Fibroblast of villous mesenchyme (primary cell): ENCODE measurements around the gene PRR15L. TPM values are rescaled to one million over a fixed set of nuclear protein-coding genes. Genes with fewer than 3 reads are reported as not detected.
"Not testable (repeated sequence)": the region's sequence is repeated elsewhere in the genome, so short reads cannot be mapped to it uniquely, and the experiment has no call there.

Source experiments
- DNase-seq: peaks from one replicate; pipeline ENCODE4 v3.0.0-alpha.2; 2010; ENCODE audit warnings: low read depth
- H3K4me3 ChIP-seq: 2 replicates; pipeline ENCODE4 v1.5.1; 2011; ENCODE audit warnings: low read depth, mild to moderate bottlenecking, low read length
- CTCF ChIP-seq: IDR thresholded peaks from 2 replicates; pipeline ENCODE4 v1.5.1; 2012; ENCODE audit warnings: low read depth, mild to moderate bottlenecking, low read length; ENCODE audit not compliant: insufficient read depth
- total RNA-seq: library from RNA; depleted of rRNA; stranded (reverse); fragments of >200 nt; gene quantifications from 2 replicates; pipeline ENCODE4 v1.2.3, GENCODE V29; 2012

Gene PRR15L
- not detected in 2 replicates for total RNA-seq

GRCh38 chr17:47957591-47958490, at the start of gene PRR15L:
Gene PRR15L, minus strand, starts transcription at chr17:47957883. Its CDS starts 4,649 bp downstream, at chr17:47953234.
- TF ChIP-seq CTCF: no peak
- DNase-seq: no peak
- H3K4me3 ChIP-seq: no peak within 1 kb of the TSS

DNA sequence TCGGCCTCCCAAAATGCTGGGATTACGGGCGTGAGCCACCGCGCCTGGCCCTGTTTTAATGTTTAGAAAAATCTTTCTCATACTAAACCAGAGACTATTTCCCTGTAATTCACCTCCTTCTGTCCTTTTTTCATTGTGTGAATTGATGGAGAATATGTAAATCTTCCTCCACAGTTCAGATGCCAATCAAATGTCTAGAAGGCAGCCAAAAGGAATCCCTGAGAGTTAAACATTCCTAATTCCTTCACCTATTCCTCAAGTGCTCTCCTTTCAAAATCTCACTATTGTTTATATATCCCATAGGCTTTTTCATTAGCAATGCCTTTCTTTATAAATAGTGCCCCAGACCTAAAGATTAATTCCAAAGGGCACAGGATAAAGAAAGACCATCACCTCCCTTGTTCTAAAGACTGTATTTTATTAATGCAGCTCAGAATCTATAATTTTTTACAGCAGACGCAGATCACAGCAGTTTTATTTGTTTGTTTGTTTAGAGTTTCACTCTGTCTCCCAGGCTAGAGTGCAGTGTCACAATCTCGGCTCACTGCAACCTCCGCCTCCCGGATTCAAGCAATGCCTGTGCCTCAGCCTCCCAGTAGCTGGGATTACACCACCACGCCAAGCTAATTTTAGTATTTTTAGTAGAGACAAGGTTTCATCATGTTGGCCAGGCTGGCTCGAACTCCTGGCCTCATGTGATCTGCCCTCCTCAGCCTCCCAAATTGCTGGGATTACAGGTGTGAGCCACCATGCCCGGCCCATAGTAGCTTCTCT, 49.4 kb upstream of the PRR15L start:
- TF ChIP-seq CTCF: no peak
- DNase-seq: no peak
- H3K4me3 ChIP-seq: no peak overlapping the region

DNA sequence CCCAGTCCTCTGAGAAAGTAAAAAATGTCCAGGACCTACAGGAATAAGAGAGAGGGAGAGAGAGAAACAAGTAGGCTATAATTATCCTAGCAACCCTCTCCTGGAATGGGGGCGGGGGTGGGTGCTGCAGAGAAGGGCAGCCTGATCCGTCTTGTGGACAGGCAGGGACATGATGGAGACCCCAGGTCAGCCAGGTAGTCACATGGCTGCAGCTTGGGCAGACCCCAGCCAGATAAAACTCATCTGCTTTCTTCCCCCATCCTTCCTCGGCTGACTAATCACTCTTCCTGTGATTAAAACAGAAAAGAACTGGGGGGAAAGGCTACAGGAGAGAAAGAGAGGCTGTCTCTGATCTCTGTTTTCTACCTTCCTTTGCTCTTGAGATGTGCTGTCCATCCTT, 47.3 kb upstream of the PRR15L start:
- no peak overlapping the region for H3K4me3 ChIP-seq
- no peak for TF ChIP-seq CTCF
- DNase-seq: no peak

GRCh38 chr17:48003417-48004151, 45.9 kb upstream of the PRR15L start:
- no peak for TF ChIP-seq CTCF
- no peak overlapping the region for H3K4me3 ChIP-seq
- no peak for DNase-seq

DNA sequence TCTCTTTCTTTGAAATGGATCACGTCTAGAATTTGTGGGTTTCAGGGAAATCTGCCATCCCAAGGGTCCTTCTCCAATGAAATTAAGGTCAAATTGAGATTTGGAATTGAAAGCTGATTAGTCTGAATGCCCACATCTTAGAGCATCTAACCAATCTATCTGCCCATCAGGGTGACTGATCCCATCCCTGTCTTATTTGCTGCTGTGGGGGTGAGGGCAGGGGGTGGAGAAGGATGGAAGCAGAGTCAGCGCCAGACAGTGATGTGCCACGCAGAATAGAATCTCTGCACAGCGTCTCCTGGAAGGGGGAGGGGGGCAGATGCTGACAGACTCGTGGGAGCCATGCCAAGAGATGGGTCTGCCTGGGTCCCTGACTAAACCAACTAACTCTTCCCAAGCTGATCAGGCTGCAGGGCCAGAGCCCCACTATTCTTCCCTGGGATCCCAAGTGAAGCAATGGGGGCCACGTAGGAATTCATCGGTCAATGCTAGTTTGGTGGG, 45.3 kb upstream of the PRR15L start:
- no peak overlapping the region for H3K4me3 ChIP-seq
- no peak for TF ChIP-seq CTCF
- DNase-seq: no peak

DNA sequence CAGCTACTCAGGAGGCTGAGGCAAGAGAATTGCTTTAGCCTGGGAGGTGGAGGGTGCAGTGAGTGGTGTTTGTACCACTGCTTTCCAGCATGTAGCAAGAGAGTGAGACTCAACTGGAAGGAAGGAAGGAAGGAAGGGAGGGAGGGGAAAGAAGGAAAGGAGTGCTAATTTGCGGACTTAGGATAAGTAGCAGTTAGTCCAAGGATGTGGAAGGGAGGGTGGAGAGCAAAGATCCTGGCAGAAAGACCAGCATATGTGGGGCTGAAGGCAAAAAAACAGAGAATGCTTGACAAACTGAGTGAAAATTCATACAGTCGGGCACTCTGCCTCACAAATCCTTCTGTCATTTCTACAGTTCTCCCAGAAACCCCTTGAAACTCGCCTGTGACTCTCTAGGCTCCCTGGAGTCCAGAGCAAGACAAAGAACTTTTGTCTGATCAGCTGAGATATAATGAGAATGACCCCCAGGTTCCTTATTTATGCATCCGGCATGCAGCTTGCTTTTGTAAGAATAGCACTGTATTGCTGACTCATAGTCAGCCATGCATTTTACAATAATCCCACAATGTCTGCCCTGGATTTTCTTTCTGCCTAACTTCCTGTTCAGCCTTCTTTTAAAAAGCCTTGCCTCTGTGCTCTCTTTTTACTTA, 44.7 kb upstream of the PRR15L start:
- TF ChIP-seq CTCF: no peak
- no peak overlapping the region for H3K4me3 ChIP-seq
- peak; percentile 89 for DNase-seq

DNA sequence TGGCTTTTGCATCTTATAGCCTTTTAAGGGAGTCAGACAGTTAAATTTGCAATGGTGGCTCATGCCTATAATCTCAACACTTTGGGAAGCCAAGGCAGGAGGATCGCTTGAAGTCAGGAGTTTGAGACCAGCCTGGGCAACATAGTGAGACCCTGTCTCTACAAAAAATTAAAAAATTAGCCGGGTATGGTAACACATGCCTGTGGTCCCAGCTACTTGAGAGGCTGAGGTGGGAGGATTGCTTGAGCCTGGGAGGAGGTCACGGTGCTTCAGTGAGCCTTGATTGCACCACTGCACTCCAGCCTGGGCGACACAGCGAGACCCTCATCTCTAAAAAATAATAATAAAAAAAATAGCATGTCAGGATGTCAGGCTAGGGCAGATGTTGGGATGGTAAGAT, 44.0 kb upstream of the PRR15L start:
- H3K4me3 ChIP-seq, DNase-seq: not testable (repeated sequence)
